Activated T-helper 2 cell treated with anti-CD3 and anti-CD28 coated beads, Interferon-gamma antibody, Interleukin-2, Interleukin-4, amounts not matched to agents 10 μg/mL and 5 μg/mL and 100 μg/mL, durations not matched to agents 14 hours and 24 hours and 36 hours (primary cell): Measurements from ENCODE around the gene SOWAHA. TPM values are rescaled to one million over a fixed set of nuclear protein-coding genes. Genes with fewer than 3 reads are reported as not detected.

Experiments
- DNase-seq: peaks from one replicate; pipeline ENCODE4 v3.0.0; 2021; ENCODE audit warnings: low spot score
- H3K27ac Mint-ChIP-seq: one replicate; pipeline ENCODE4 v1.8.0; 2021; ENCODE audit warnings: mixed read lengths
- H3K27me3 Mint-ChIP-seq: one replicate; pipeline ENCODE4 v1.8.0; 2021; ENCODE audit warnings: low read depth, mixed read lengths
- H3K36me3 Mint-ChIP-seq: one replicate; pipeline ENCODE4 v1.8.0; 2021; ENCODE audit warnings: low read depth, mixed read lengths
- H3K4me1 Mint-ChIP-seq: one replicate; pipeline ENCODE4 v1.8.0; 2021; ENCODE audit warnings: low read depth, mixed read lengths
- H3K4me3 Mint-ChIP-seq: one replicate; pipeline ENCODE4 v1.8.0; 2021; ENCODE audit warnings: low read depth, mild to moderate bottlenecking, moderate library complexity, mixed read lengths
- H3K9me3 Mint-ChIP-seq: one replicate; pipeline ENCODE4 v1.8.0; 2021; ENCODE audit warnings: mixed read lengths
- intact Hi-C: fragments of 100-400 bp; cut with micrococcal nuclease; formaldehyde crosslinking; loops from one replicate; pipeline ENCODE4 v1.15.1; 2023
- total RNA-seq: library from RNA; stranded (reverse); gene quantifications from 2 replicates; pipeline ENCODE4 v1.2.3, GENCODE V29; 2022

The SOWAHA gene
- total RNA-seq, 1 donor from 2014 or later: 0.32 TPM

DNA sequence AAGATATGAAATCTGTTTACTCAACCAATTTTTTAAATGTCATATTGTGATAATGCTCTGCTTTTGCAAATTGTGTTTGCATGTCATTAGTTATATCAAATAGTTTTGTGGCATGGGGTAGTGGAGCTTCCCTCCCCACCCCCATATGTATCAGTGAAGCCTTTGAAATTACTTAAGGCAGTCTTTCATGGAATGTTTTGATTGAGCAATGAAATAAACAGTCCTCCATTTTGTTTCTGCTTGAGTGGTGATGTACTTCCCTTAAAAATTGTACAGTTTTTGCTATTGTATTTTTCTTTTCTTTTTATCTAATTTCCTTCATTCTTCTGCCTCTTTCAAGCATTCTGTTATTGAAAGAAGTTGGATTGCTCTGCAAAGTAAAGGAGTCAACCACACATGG lies 3.5 kb downstream of the SOWAHA start:
- Mint-ChIP-seq H3K4me3 (no peak overlapping the region), H3K27ac (no peak overlapping the region), H3K9me3 (no peaks in the 10 kb centered on the region), H3K27me3 (peaks cover 56% of the 10 kb centered on the region), H3K4me1 (peaks cover 20% of the 10 kb centered on the region), H3K36me3 (no peaks in the 10 kb centered on the region)
- DNase-seq: no peak
- intact Hi-C loops: no loop called here

DNA sequence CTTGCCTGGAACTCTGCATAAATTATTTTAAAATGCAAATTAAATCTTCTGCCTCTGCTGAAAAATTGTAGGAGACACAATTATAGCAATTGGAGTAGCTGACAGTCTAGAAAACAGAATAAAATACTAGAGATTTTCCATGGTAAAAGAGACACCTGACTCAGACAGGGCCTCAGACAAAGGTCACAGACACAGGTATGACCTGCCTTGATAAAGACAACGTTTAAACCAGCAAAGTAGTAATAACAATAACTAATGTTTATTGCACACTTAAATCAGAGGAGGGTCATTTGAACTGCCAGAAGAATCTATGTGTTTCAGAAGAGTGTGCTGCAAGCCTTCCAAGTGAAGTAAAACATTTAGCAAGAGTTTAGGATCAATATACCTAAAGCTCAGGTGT lies 3.9 kb downstream of the SOWAHA start:
- Mint-ChIP-seq H3K27me3 (peaks cover 56% of the 10 kb centered on the region), H3K4me1 (peaks cover 21% of the 10 kb centered on the region)
- intact Hi-C loops: no loop called here

DNA sequence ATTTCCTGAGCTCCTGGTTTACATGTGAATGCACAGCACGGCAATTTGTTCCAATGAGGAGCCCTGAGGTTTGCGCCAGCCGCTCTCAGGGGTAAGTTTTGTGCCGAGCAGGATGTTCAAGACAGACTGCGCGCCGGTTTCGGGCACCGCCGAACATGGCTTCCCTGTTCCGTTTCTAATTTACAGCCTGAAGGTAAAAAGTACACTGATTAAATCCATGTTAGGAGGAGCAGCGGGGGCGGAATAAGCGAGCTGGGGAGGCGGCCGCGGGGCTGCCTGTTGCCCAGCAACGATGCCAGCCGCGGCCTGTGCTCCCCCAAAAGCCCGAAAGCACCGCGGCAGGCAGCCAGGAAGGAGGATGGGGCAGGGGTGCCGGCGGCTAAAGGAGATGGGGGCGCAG lies 6.4 kb downstream of the SOWAHA start:
- intact Hi-C loops: no loop called here
- DNase-seq: no peak
- peak overlapping the region; percentile 45 for H3K4me3 Mint-ChIP-seq

More for the DNA sequence above, 3.9 kb downstream of the SOWAHA start:
- Mint-ChIP-seq H3K27ac (no peak overlapping the region), H3K4me3 (no peak overlapping the region), H3K9me3 (no peaks in the 10 kb centered on the region), H3K36me3 (no peaks in the 10 kb centered on the region)
- no peak for DNase-seq

DNA sequence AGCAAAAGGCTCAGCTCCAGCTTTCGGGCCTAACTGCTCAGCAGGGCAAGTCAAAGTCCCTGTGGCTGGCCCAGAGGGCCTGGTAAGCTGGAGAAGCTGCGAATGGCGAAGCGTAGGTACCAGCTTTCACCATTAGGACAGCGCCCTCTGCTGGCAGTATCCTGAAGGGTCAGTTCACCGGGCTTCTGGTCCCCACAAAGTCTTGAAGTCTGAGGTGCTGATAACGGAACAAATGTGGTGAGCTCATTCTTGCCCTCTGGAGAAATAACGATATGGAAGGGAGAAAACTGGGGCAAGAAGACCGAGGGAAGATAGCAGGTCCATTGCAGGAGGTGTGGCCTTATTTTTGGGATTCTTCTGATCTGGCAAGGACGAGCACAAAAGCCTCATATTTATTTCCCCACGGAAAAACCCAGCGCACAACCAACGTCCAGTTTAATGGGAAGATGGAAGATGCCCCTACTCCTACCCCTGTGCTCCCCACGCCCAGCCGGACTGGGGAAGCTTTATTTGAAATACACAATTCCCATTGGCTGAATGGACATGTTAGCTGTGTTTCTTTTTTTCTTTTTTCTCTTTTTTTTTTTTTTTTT lies 7.2 kb downstream of the SOWAHA start:
- Mint-ChIP-seq H3K27ac (no peak overlapping the region), H3K4me1 (peaks cover 15% of the 10 kb centered on the region), H3K4me3 (no peak overlapping the region), H3K36me3 (no peaks in the 10 kb centered on the region), H3K9me3 (no peaks in the 10 kb centered on the region), H3K27me3 (peaks cover 59% of the 10 kb centered on the region)
- intact Hi-C loops: loop anchor here (1.0 to 5.0 kb wide), 6 partner anchors 69 to 433 kb away; no protein-coding TSS in a partner anchor
- DNase-seq: peak; percentile 81

More for the DNA sequence above, 6.4 kb downstream of the SOWAHA start:
- Mint-ChIP-seq H3K36me3 (no peaks in the 10 kb centered on the region), H3K9me3 (no peaks in the 10 kb centered on the region), H3K27ac (no peak overlapping the region), H3K4me1 (peaks cover 15% of the 10 kb centered on the region), H3K27me3 (peaks cover 55% of the 10 kb centered on the region)

DNA sequence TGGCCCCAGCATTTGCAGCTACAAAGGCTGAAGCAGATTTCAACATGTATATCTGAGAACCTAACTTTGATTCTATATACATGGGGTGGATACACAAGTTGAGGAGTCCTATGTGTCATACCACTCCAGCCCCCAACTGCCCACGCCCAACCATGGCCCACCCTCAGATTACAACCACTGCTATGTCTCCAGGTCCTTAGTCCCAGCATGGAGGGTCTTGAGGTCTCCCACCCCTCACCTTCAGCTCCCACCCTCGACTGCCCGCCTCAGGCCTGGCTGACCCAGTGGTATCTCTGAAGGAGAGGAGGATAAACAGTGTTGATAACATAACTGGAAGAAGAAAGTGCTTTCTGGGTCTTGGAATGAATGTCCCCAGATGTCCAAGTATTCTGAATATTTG lies 8.2 kb downstream of the SOWAHA start:
- peaks cover 15% of the 10 kb centered on the region for H3K4me1 Mint-ChIP-seq
- H3K9me3 Mint-ChIP-seq: no peaks in the 10 kb centered on the region
- H3K4me3 Mint-ChIP-seq: no peak overlapping the region
- peaks cover 56% of the 10 kb centered on the region for H3K27me3 Mint-ChIP-seq
- intact Hi-C loops: loop anchor here (2.0 to 5.0 kb wide), 5 partner anchors 71 to 434 kb away; no protein-coding TSS in a partner anchor
- no peak overlapping the region for H3K27ac Mint-ChIP-seq
- no peak for DNase-seq
- H3K36me3 Mint-ChIP-seq: no peaks in the 10 kb centered on the region

DNA sequence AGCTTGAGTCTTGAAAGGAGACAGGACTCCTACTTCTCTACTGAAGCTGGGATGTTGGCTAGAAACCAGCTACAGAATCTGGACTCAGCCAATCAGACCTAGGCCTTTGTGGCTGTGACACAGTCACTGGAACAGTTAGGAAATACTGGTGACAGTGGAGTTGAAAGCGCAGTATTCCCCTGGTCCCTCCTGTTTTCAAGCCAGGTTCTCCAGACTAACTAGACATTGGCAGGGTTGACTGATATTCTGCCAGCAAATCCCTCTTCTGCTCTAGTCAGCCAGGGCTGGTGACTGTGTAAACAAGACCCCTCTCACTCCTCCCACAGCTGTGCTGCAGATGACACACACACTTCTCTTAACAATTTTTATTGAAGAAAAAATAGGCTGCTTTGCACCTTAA lies 8.7 kb downstream of the SOWAHA start:
- Mint-ChIP-seq H3K4me3 (no peak overlapping the region), H3K9me3 (no peaks in the 10 kb centered on the region), H3K27ac (no peak overlapping the region), H3K27me3 (peaks cover 60% of the 10 kb centered on the region), H3K36me3 (no peaks in the 10 kb centered on the region), H3K4me1 (peaks cover 17% of the 10 kb centered on the region)
- intact Hi-C loops: loop anchor here (2.0 to 5.0 kb wide), 5 partner anchors 71 to 434 kb away; no protein-coding TSS in a partner anchor
- DNase-seq: no peak

DNA sequence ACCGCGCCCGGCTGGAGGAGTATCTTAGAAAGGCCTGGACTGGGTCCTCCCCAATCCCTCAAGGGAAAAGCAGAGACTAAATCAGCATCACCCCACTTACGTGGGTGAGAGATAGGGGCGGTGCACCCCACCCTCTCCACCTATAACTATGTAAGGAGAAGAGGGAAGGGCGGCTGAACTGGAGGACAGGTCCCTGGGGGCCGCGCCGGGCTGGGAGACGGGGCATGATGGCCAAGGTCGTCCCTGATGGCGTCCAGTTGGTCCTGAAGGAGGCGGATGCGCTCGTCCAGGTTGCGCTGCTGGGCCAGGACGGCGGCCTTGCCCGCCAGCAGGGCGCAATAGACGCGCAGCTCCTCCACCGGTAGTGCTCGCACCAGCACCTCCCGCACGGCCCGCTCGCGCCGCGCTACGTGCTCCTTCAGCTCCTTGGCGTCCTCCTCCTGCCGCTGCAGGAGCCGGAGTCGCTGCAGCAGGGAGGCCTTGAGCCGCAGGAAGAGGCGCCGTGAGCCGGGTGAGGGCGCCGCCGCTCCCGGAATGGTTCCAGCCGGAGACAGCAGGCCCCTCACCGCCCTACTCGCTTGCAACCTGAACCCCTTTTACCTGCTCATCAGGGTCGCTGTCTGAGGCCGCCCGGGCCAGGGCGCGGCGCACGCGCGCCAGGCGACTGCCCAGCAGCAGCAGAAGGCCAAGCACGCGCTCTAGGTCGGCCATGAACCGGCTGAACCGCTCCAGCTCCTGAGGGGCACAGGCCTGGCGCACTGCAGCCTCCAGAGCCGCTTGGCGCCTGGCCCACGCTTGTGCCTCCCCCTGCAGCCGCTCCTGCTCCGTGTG lies 9.8 kb downstream of the SOWAHA start:
- Mint-ChIP-seq H3K4me3 (peak overlapping the region; percentile 13), H3K9me3 (no peaks in the 10 kb centered on the region), H3K4me1 (peaks cover 20% of the 10 kb centered on the region), H3K27ac (no peak overlapping the region), H3K27me3 (peaks cover 62% of the 10 kb centered on the region), H3K36me3 (no peaks in the 10 kb centered on the region)
- intact Hi-C loops: loop anchor here (5.0 kb wide), 3 partner anchors 161 to 436 kb away; no protein-coding TSS in a partner anchor
- no peak for DNase-seq

- Mint-ChIP-seq H3K27me3 (peaks cover 65% of the 10 kb centered on the region), H3K36me3 (no peaks in the 10 kb centered on the region), H3K27ac (no peak overlapping the region), H3K4me1 (peaks cover 23% of the 10 kb centered on the region), H3K4me3 (no peak overlapping the region), H3K9me3 (no peaks in the 10 kb centered on the region)
- DNase-seq: no peak
- intact Hi-C loops: loop anchor here (5.0 kb wide), 3 partner anchors 161 to 436 kb away; no protein-coding TSS in a partner anchor
Measured at GRCh38 chr5:132823481-132824050, 10.5 kb downstream of the SOWAHA start.

DNA sequence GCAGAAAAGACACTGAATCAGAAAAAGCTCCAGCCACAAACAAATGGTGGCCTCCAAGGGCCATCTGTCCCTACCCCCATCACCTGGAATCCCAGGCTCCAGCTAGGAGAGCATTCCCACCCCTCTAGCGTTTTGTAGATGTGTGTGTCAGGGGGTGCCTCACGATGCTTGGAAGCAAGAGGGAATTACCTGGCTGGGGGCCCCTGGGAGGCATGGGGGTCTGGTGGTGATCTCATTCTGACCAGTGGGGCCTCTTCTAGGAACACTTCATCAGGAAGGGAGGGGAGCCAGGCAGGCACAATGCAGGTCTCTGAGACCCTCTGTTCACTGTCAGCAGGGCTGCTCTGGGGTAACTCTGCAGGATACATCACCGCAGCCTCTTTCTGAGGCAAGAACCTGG lies 11.3 kb downstream of the SOWAHA start:
- intact Hi-C loops: loop anchor here (5.0 kb wide), 3 partner anchors 162 to 437 kb away; no protein-coding TSS in a partner anchor
- H3K4me3 Mint-ChIP-seq: peak overlapping the region; percentile 13
- H3K36me3 Mint-ChIP-seq: no peaks in the 10 kb centered on the region
- peaks cover 21% of the 10 kb centered on the region for H3K4me1 Mint-ChIP-seq
- peaks cover 65% of the 10 kb centered on the region for H3K27me3 Mint-ChIP-seq
- H3K27ac Mint-ChIP-seq: no peak overlapping the region
- no peak for DNase-seq
- H3K9me3 Mint-ChIP-seq: no peaks in the 10 kb centered on the region

- Mint-ChIP-seq H3K4me3 (peak overlapping the region; percentile 13), H3K9me3 (no peaks in the 10 kb centered on the region), H3K27me3 (peaks cover 66% of the 10 kb centered on the region)
Measured at GRCh38 chr5:132825033-132825833, 12.1 kb downstream of the SOWAHA start.

DNA sequence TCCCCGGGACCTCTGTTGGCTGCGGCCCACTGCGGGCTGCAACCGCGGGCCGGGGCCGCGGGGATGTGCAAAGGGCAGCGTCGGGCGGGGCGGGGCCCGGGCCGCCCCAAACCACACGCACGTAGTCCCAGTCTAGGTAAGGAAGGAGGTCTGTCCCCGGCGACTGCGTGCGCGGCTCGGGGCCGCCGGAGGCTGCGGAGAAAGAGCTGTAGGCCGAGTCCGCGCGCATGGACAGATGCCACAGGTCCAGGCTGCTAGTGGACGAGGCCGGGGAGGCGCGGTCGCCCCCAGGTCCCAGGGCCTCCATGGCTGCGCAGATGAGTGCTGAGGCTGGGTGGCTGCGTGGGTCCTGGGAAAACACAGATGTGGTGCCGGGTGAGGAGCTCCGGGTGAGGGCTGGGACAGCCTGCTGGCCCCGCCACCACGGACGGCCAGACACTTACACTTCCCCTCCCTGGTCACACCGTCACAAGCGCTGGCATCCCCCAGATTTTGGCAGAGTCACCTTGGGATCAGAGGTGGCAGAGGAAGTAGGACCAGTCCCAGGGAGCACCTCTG lies 12.8 kb downstream of the SOWAHA start:
- Mint-ChIP-seq H3K9me3 (no peaks in the 10 kb centered on the region), H3K27me3 (peaks cover 66% of the 10 kb centered on the region), H3K27ac (no peak overlapping the region), H3K4me3 (peak overlapping the region; percentile 21), H3K4me1 (peaks cover 14% of the 10 kb centered on the region), H3K36me3 (no peaks in the 10 kb centered on the region)
- intact Hi-C loops: no loop called here
- no peak for DNase-seq

More at GRCh38 chr5:132825033-132825833, 12.1 kb downstream of the SOWAHA start:
- no peaks in the 10 kb centered on the region for H3K36me3 Mint-ChIP-seq
- H3K4me1 Mint-ChIP-seq: peaks cover 17% of the 10 kb centered on the region
- H3K27ac Mint-ChIP-seq: no peak overlapping the region
- no peak for DNase-seq
- intact Hi-C loops: no loop called here
